Testis (tissue), 3 donors: ENCODE measurements around the gene ZNRD2. TPM values are rescaled to one million over a fixed set of nuclear protein-coding genes. Genes with fewer than 3 reads are reported as not detected.
A peak's percentile ranks its signal among the peaks of the same experiment; 100 is the strongest.

Experiments
- DNase-seq: peaks from one replicate; pipeline ENCODE4 v3.0.0-alpha.2; 2019
- H3K27ac ChIP-seq, 2 donors: fragments of 200-600 bp; sonication (generic); one replicate each; pipeline ENCODE4 v1.5.1; 2019
- H3K27me3 ChIP-seq: fragments of 200-600 bp; sonication (generic); one replicate; pipeline ENCODE4 v1.5.1; 2019
- H3K36me3 ChIP-seq: fragments of 200-600 bp; sonication (generic); one replicate; pipeline ENCODE4 v1.5.1; 2017; ENCODE audit warnings: low read depth; ENCODE audit errors: missing control alignments
- H3K4me1 ChIP-seq: fragments of 200-600 bp; sonication (generic); one replicate; pipeline ENCODE4 v1.5.1; 2019
- H3K4me3 ChIP-seq, 2 donors: fragments of 200-600 bp; sonication (generic); one replicate each; pipeline ENCODE4 v1.5.1; 2017 to 2019
- H3K9me3 ChIP-seq: fragments of 200-600 bp; sonication (generic); one replicate; pipeline ENCODE4 v1.5.1; 2017
- CTCF ChIP-seq, 3 experiments: fragments of 450-650 bp in 2 of 3; fragments of 200-600 bp in 1 of 3; sonication (generic) in 1 of 3; IDR thresholded peaks; one replicate each; pipeline ENCODE4 v1.5.1; 2016 to 2019; ENCODE audit warnings: antibody characterized with exemption in 3 of 3, mild to moderate bottlenecking in 2 of 3, moderate library complexity in 1 of 3
- POLR2A ChIP-seq: fragments of 450-650 bp; IDR thresholded peaks from one replicate; pipeline ENCODE4 v1.6.1; 2017; ENCODE audit warnings: antibody characterized with exemption, mild to moderate bottlenecking, moderate library complexity
- WGBS, 2 donors: methylation state at CpG; one replicate each; pipeline ENCODE4 v1.1.5; 2018; 5-methylcytosine and 5-hydroxymethylcytosine counted together
- intact Hi-C: fragments of 100-400 bp; cut with DNase I; formaldehyde crosslinking; loops from one replicate; pipeline ENCODE4 v1.15.1; 2023; ENCODE audit warnings: low total_unique reads
- polyA plus RNA-seq: library from polyadenylated mRNA; stranded (reverse); fragments of 350-450 nt; fragmentation: Illumina TruSeq; extraction: RNeasy Lipid Tissue Mini Kit (QIAGEN cat#74804); gene quantifications from one replicate; pipeline ENCODE4 v1.2.3, GENCODE V29; 2014; ENCODE audit warnings: low read depth, low replicate concordance; ENCODE audit not compliant: insufficient read depth
- total RNA-seq, 2 donors: library from RNA; depleted of rRNA; stranded (reverse); fragments of >200 nt; gene quantifications; one replicate each; pipeline ENCODE4 v1.2.3, GENCODE V29; 2016

ZNRD2 gene
- total and polyA plus RNA-seq, 3 donors from 2014 or later: 67.7 to 79.6 (median 77.6) TPM

- Histone ChIP-seq H3K36me3 (no peaks in the 10 kb centered on the region), H3K27ac (peak overlapping the region; percentile 59 to 61), H3K4me1 (peaks cover 33% of the 10 kb centered on the region), H3K9me3 (no peaks in the 10 kb centered on the region), H3K4me3 (no peak overlapping the region), H3K27me3 (no peaks in the 10 kb centered on the region)
- DNase-seq: peak; percentile 82
- intact Hi-C loops: no loop called here
- no peak for TF ChIP-seq CTCF (IDR thresholded peaks at IDR 0.05)
- no peak for TF ChIP-seq POLR2A
- whole genome bisulfite sequencing, 2 donors: 50 to 55% methylated on average over 3 to 9 of the region's 10 CpGs
Measured at GRCh38 chr11:65529475-65530156, 40.7 kb upstream of the ZNRD2 start.

- DNase-seq: no peak
- H3K27ac ChIP-seq: peak overlapping the region in 1 of 2 donors; percentile 61
- 87 to 91% methylated on average over 4 to 5 of the region's 5 CpGs for WGBS, 2 donors
- H3K4me1 ChIP-seq: peaks cover 33% of the 10 kb centered on the region
- H3K36me3 ChIP-seq: no peaks in the 10 kb centered on the region
- no peaks in the 10 kb centered on the region for H3K27me3 ChIP-seq
- intact Hi-C loops: no loop called here
- TF ChIP-seq CTCF (IDR thresholded peaks at IDR 0.05) (no peak), POLR2A (no peak)
- H3K9me3 ChIP-seq: no peaks in the 10 kb centered on the region
- H3K4me3 ChIP-seq: no peak overlapping the region
Measured at GRCh38 chr11:65530157-65530496, 40.1 kb upstream of the ZNRD2 start.

- Histone ChIP-seq H3K36me3 (no peaks in the 10 kb centered on the region), H3K27me3 (no peaks in the 10 kb centered on the region), H3K27ac (no peak overlapping the region), H3K4me3 (no peak overlapping the region), H3K9me3 (no peaks in the 10 kb centered on the region), H3K4me1 (peaks cover 44% of the 10 kb centered on the region)
- intact Hi-C loops: no loop called here
- WGBS, 2 donors: 61 to 80% methylated on average over 13 to 15 of the region's 15 CpGs
- no peak for DNase-seq
- no peak for TF ChIP-seq CTCF (IDR thresholded peaks at IDR 0.05)
- TF ChIP-seq POLR2A: no peak
Measured at GRCh38 chr11:65532388-65533064, 37.8 kb upstream of the ZNRD2 start.

GRCh38 chr11:65535102-65535501 is 35.2 kb upstream of the ZNRD2 start:
- TF ChIP-seq POLR2A (no peak), CTCF (IDR thresholded peaks at IDR 0.05) (no peak)
- 64 to 78% methylated on average over 5 to 9 of the region's 9 CpGs for WGBS, 2 donors
- DNase-seq: no peak
- Histone ChIP-seq H3K27ac (no peak overlapping the region), H3K9me3 (no peaks in the 10 kb centered on the region), H3K4me1 (peaks cover 35% of the 10 kb centered on the region), H3K27me3 (no peaks in the 10 kb centered on the region), H3K4me3 (no peak overlapping the region), H3K36me3 (no peaks in the 10 kb centered on the region)
- intact Hi-C loops: no loop called here
